Renal pelvis (tissue), 12 donors: ENCODE measurements around the gene SLC39A9. TPM values are rescaled to one million over a fixed set of nuclear protein-coding genes. Genes with fewer than 3 reads are reported as not detected.

ENCODE experiments used
- DNase-seq: peaks from one replicate; pipeline ENCODE4 v3.0.0-alpha.2; 2013
- long read RNA-seq, 16 experiments: transcript quantifications; one replicate each; lab custom pipeline, GENCODE V29; 2026
- polyA plus RNA-seq, 3 donors: library from polyadenylated mRNA; unstranded; fragments of 120-200 nt; gene quantifications; one replicate each; pipeline ENCODE4 v1.2.1, GENCODE V29; 2013; ENCODE audit not compliant: insufficient read length in 3 of 3

Gene SLC39A9, protein sequence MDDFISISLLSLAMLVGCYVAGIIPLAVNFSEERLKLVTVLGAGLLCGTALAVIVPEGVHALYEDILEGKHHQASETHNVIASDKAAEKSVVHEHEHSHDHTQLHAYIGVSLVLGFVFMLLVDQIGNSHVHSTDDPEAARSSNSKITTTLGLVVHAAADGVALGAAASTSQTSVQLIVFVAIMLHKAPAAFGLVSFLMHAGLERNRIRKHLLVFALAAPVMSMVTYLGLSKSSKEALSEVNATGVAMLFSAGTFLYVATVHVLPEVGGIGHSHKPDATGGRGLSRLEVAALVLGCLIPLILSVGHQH
- 10 to 100 TPM; 78.1 to 91.6 (median 80.0) TPM for polyA plus RNA-seq
- long read RNA-seq, donor 1, full-length matches to known transcripts, result 5 of 344 reads
- long read RNA-seq, donor 1, partial matches to known transcripts, result 339 of 344 reads
- long read RNA-seq, donor 1, other reads (novel, unspliced or antisense), result 0 of 344 reads
- long read RNA-seq, donor 2, transcript SLC39A9-202 (7 exons, 3,560 nt), result major isoform, 12 of 677 reads
- long read RNA-seq, donor 2, partial matches to known transcripts, result 653 of 677 reads
- long read RNA-seq, donor 2, other reads (novel, unspliced or antisense), result 12 of 677 reads
- long read RNA-seq, donor 3, full-length matches to known transcripts, result 12 of 12 reads
- long read RNA-seq, donor 3, partial matches to known transcripts, result 0 of 12 reads
- long read RNA-seq, donor 3, other reads (novel, unspliced or antisense), result 0 of 12 reads
- long read RNA-seq, donor 4, partial matches to known transcripts, result 618 of 634 reads
- long read RNA-seq, donor 4, other reads (novel, unspliced or antisense), result 12 of 634 reads
- long read RNA-seq, donor 5, partial matches to known transcripts, result 0 of 4 reads
- long read RNA-seq, donor 5, other reads (novel, unspliced or antisense), result 0 of 4 reads
- long read RNA-seq, donor 6, transcript SLC39A9-202 (7 exons, 3,560 nt), result major isoform, 8 of 10 reads
- long read RNA-seq, donor 6, partial matches to known transcripts, result 0 of 10 reads
- long read RNA-seq, donor 6, other reads (novel, unspliced or antisense), result 0 of 10 reads
- long read RNA-seq, donor 7, transcript SLC39A9-202 (7 exons, 3,560 nt), result major isoform, 12 of 471 reads
- long read RNA-seq, donor 7, partial matches to known transcripts, result 124 of 471 reads
- long read RNA-seq, donor 7, other reads (novel, unspliced or antisense), result 334 of 471 reads
- long read RNA-seq, donor 8, full-length matches to known transcripts, result 7 of 152 reads
- long read RNA-seq, donor 8, partial matches to known transcripts, result 145 of 152 reads
- long read RNA-seq, donor 8, other reads (novel, unspliced or antisense), result 0 of 152 reads
- long read RNA-seq, donor 9, full-length matches to known transcripts, result 12 of 12 reads
- long read RNA-seq, donor 9, partial matches to known transcripts, result 0 of 12 reads
- long read RNA-seq, donor 9, other reads (novel, unspliced or antisense), result 0 of 12 reads
- long read RNA-seq, donor 10, full-length matches to known transcripts, result 11 of 11 reads
- long read RNA-seq, donor 10, partial matches to known transcripts, result 0 of 11 reads
- long read RNA-seq, donor 10, other reads (novel, unspliced or antisense), result 0 of 11 reads
- long read RNA-seq, donor 11, transcript SLC39A9-202 (7 exons, 3,560 nt), result major isoform, 7 of 8 reads
- long read RNA-seq, donor 11, partial matches to known transcripts, result 0 of 8 reads
- long read RNA-seq, donor 11, other reads (novel, unspliced or antisense), result 0 of 8 reads
- long read RNA-seq, donor 12, transcript SLC39A9-202 (7 exons, 3,560 nt), result major isoform, 11 of 540 reads
- long read RNA-seq, donor 12, partial matches to known transcripts, result 519 of 540 reads
- long read RNA-seq, donor 12, other reads (novel, unspliced or antisense), result 7 of 540 reads
- long read RNA-seq, donor 13, transcript SLC39A9-202 (7 exons, 3,560 nt), result major isoform, 5 of 6 reads
- long read RNA-seq, donor 13, partial matches to known transcripts, result 0 of 6 reads
- long read RNA-seq, donor 13, other reads (novel, unspliced or antisense), result 0 of 6 reads
- long read RNA-seq, donor 14, result 0 reads
- long read RNA-seq, donor 15, result 0 reads
- long read RNA-seq, donor 16, full-length matches to known transcripts, result 10 of 569 reads
- long read RNA-seq, donor 16, partial matches to known transcripts, result 550 of 569 reads
- long read RNA-seq, donor 16, other reads (novel, unspliced or antisense), result 9 of 569 reads

DNA sequence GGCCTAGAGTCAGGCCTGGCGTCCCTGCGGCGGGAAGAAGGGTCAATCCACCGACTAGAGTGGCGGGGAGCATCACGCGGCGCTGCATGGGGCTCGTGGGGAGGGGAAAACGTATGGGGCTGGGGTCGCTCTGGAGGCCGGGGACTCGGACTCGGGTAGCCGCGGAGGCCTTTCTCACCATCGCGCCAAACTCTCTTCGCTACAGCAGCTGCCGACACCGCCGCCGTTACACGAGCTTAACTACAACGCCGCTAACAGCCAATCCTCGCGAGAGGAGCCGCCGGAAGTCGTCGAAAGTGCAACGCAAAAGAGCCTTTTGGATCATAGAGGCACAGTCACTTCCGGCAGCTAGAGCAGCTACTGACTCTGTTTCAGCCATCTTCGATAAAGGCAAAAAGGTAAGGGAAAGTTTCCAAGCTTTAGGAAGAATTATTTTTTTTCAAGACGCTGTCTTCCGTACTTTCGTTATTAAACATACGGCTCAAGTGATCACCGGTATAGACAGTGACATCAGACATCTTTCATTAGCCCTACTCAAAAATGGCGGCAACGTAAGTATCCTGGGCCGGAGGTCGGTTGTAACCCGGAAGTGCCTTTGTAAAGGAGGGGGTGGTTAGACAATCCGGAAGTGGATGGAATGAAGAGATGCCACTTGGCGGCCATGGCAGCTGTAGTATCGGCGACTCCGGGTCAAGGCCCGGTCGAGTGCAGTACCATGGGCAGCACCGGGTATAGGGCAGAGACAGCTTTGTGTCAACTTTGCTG is at the start of gene SLC39A9, which contains the start of gene ERH:
TSS of gene SLC39A9 (plus strand) at position 640 of the 765 bp plus-strand sequence. CDS start 678 bp downstream, outside the sequence.
TSS of gene ERH (minus strand) at position 247 of the 765 bp plus-strand sequence. CDS start at position 181, 66 bp downstream.
- peak; percentile 99 for DNase-seq

DNA sequence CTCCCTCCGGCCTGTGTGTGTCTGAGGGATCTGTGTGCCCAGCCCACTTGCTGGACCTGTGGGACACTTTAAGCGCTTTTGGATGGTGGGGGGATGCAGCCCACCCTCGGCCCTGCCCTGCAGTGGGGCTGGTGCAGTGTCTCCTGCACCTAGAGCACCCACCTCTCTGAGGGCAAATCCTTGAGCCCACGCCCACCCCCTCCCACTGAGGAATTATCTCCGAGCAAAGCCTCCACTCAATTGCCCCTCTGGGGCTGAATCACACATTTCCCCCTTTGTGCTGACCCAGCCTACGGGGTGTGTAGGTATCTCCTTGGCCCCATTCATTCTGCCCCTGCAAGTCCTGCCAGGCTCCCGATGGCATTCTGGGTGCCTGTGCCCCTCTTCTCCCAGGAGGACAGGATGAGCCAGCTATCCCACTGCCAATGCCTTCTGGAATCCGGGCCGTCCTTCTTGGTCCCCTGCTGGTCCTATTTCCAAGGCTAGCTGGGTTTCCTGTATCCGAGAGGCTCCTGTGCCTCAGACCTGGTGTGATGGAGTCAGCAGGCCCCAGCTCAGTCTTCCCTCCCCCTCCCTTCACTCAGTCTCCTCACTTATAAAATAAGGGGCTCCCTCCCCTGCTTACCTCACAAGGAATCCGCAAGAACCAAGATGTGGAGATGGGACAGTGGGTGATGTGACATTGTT is 49.3 kb upstream of the SLC39A9 start:
- DNase-seq, result no peak

DNA sequence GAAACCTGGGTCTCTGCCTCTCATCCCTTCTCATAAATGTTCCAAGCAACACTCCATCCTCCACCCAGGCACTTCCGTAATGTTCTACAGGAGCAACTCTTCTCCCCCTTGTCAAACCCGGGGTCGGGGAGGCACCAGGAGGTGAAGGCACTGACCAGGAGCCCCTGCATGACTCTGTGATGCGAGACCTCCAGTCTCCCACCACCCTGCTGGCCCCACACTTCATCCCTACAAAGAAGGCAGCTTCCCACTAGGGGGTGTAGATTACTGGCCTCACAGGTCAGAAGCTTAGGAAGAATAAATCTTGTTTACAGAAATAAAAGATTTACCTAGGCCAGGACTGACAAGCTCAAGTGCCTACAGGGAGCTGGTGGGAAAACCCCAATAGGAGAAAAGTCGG is 47.6 kb upstream of the SLC39A9 start:
- no peak for DNase-seq

DNA sequence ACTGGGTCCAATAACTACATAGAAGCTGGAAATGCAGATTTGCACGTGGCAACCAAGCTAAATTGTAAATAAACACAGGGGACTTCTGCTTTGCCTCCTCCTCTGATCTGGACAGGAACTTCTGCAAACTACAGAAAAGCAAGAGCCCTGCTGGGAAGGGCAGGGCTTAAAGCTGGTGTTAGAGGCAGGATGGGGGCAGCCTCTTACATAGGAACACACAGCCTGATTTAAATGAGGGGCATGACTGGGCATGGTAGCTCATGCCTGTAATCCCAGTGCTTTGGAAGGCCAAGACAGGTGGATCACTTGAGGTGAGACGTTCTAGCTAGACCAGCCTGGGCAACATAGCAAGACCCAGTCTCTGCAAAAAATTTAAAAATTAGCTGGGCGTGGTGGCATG is 47.1 kb upstream of the SLC39A9 start:
- no peak for DNase-seq

DNA sequence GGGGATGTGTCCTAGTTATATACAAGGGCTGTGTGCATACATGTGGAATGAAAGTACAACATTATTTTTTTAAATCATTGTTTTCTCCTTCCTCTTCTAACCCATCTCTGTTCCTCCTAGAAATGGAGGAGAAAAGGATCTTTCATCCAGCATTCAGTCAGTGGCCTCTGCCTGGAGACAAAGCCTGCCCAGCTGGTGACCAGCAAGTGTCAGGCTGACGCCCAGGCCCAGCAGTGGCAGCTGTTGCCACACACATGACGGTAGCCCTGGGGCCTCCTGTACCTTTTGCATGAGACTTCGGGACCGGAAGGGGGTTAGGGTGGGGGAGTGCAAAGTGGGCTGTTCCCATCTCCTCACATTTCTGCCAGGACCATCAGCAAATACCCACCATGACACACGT is 46.6 kb upstream of the SLC39A9 start:
- no peak for DNase-seq

DNA sequence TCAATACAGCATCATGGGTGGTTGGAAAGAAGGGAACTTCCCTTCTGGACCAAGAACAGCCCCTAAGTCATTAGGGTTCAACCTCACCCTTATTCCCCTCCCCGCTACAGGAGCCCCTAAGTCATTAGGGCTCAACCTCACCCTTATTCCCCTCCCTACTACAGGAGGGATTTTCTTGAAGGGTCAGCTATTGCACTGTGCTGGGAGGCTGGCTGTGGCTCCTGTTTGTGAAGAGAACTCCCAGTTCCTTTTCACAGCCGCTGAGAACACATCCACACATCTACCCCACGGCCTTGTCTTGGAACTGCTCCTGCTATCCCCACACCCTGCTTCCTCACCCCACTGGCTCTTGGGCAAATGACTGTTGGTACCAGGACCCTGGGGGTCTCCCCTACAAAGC is 45.3 kb upstream of the SLC39A9 start:
- DNase-seq, result no peak

DNA sequence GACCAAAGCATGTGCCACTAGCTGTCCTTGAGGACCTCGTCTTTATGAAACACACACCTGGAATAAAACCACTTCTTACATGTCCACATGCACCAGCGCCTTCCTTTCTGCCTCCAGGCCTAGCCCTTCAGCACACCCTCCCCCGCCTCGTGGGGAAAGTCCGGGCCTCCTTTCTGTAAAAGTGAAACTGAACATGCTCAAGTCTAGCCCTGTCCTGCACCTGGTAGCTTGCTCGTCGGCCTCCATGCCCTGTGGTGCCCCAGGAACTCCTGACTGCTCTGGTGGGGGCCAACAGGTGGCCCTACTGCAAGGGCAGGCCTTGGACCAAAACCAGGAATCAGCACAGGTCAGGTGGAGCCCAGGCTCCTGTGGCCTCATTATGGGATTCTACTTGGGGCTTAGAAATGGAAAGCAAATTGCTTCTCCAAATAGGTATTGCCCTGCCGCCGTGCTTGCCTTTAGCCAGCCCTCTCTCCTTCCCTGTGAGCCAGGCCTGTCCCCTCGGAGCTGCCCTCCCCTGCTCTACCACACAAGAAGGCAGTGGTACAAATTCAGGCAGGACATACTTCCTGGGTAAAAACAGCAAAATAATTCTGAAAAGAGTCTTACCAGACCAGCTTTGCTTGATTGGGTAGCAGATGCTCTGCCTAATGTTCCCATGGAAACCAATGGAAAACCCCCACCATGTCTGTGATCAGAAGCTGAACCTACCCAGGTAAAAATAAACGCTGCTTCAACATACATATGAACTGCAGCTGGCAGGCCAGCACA is 43.9 kb upstream of the SLC39A9 start:
- DNase-seq, result no peak

DNA sequence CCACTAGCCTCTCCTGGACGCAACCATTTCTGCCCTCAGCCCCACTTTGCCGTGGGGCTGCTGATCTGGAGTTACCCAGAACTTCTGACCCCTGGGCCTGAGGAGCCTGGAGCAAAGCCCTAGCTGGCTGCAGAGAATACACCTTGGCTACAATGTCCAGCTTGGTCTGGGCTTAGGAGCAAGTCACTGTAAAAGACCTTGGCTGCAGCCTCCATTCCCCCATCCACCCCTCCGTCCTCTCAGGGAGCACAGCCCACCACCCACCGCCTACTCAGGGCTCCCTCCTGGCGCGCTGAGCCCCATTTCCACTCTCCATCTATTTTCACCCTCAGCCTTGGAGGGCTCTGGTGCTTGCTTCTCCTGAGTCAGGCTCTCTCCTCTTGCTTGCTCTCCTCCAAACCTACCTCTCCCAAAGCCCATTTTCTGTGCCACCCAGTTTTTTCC is 43.3 kb upstream of the SLC39A9 start:
- DNase-seq, result no peak

DNA sequence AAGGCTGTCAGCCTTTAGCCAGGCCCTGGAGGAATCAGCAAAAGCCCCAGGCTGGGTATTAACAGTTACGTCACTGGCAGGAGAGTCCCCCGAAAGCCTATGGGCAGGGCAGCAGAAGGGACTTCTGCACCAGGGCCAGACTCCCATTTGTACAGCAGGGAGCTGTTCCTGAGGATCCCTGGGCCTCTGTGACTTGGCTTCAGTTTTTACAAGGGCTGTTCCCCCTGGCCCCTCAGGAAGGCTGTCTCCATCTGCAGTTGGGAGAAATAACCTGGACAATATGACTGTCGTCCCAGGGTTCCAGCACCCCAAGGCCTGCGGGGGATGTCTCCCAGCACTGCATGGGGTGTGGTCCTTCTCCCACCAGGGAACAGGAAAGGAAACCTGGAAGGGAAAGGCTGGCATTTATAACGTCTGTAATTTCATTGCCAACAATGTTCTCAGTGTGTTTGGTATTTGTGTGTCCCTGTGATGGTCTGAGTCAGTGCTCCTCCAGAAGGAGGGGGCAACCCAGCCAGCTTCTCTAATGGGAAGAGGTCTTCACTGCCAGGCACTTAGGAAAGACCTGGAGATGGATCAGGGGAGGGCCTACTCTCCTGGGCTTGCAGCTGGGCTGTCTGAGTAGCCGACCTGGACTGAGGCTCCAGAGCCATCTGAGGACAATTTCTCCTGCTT is 42.7 kb upstream of the SLC39A9 start:
- DNase-seq, result no peak

DNA sequence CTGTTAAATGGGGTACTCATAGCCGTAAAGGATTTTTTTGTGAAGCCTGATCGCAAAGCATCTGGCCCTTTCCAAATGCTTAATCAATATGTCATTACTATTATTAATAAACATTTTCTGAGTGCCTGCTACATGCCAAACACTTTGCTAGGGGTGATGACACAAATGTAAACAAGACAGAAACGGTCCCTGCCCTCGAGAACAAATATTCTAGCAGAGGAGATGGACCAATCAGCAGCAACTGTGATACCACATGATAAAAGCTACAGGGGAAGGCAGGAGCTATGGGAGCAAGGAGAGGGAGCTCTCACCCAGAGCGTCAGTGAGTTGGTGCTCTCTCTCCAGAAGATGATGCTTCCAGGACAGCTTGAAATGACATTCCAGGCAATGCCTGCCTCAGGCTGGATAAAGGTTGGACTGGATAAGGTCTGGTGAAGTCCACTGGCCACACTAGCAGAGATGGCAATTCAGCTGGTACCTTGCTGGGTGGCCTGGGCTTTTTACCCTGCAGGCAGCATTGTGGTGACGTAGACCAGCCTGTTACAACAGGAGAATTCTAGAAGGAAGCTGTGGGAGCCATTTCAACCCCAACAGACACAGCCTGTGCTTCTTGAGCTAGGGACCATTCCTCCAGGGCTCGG is 41.5 kb upstream of the SLC39A9 start:
- DNase-seq, result no peak

DNA sequence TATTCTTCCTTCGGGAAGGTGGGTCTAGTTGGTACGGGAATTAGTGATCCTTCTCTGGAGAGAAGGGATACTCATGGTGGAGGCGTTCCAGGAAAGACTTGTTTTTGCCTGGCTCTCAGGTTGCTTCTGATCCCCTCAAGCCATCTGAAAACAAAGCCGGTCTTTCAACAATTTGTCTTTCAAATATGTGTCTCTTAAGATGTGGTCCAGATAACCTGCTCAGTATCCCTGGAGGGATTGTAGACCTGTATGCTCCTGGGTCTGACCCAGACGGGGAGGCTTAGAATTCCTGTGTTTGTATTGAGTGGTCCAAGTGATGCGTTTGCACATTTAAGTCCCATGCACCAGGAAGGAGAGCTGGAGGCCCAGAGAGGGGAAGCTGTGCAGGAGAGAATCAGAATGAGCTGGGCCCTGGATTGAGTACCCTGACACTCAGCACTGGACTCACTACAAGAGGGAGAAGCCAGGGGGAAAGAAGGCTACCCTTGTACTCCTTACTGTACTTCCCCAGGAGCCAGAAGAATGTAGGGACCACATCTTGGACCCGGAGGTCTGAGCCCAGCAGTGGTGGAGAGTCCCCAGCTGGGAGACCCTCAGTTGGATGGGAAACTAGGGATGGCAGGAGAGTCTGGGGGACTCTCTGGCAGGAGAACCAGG is 40.8 kb upstream of the SLC39A9 start:
- no peak for DNase-seq

DNA sequence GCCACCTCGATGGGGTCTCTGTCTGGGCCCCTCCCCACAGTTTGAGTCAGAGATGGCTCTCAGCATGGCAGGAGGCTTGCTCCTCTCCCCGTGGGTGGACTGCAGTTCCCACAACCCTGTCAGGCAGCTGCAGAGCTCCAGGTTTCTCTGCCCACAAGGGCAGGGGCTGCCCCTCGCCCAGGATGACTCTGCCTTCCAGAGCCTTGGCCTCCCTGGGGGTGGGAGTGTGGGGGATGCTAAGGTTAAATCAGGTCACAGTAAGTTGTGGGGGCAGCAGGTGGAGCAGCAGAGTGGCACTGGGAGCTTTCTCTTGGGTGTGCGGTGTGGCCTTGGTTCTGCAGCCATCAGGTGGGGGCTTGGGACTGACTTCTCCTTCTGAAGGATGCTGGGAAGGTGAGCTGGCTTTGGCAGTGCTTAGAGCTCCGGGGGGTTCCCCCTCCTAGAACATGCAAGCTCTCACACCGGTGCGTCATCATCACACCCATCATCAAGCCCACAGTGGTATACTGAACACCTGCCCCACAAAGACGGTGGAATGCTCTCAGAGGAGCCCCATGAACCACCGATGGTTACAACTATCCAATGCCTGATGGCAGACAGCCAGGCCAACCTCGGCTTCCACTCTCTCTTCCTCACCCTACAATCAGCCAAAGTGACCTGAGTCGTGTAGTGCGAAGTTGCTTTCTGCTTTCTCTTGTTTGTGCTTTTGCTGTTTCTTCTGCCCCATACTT is 40.1 kb upstream of the SLC39A9 start:
- DNase-seq, result no peak

DNA sequence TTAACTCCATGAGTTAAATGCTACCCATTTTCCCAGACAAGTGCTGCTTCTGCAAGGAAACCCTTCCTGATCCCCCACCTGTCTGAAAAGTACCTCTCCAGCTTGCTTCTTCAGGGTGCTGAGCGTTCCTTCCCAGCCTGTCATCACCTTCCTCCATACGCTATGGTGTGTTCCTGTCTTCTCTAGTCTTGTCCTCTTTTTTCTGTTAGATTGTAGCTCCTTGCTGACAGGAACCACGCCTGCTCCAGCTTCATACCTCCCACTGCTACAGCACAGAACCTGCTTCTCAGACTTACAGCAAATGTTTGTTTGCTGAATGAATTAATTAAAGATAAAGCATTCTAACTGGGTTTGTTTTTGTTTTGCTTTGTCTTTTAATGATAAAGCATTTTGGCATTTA is 39.5 kb upstream of the SLC39A9 start:
- no peak for DNase-seq

DNA sequence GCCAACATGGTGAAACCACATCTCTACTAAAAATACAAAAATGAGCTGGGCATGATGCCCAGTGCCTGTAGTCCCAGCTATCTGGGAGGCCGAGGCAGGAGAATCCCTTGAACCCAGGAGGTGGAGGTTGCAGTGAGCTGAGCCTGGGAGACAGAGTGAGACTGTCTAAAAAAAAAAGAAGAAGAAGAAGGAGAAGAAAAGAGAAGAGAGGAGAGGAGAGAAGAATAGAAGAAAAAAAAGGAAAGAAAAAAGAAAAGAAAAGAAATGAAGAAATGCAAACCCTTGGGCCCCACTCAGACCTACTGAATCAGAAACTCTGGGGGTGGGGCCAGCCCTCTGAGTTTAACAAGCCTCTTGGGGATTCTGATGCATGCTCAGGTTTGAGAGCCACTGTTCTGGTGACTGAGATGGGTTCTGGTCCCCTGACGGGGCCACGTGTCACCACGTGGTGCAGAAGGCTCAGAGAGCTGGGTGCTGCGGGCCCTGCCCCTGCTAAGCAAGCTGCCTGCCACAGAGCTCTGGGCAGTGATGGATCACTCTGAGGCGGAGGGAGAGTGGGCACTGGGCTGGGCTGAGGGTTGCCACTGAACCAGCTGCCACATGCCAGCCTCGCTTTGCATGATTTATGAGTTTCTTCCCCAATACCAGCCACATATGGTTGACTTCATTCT is 37.9 kb upstream of the SLC39A9 start:
- DNase-seq, result no peak

DNA sequence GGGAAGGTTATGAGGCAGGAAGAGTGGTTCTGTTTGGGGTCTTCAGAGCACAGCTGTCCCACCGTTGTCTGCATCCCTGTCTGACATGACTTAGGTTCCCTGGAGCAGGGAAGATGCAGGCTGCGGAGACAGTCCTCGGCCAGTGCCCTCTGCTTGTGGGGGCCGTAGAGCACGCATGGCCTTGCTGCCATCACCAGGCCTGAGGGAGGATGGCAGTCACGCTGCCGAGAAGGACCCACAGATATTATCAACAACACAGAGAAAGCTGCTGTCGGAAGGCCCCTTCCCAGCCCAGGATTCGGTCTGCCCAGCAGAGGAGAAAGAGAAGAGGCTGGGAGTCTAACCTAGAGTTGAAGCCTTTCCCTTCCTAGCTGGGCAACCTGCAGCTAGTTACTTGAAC is 35.4 kb upstream of the SLC39A9 start:
- no peak for DNase-seq
